GM12864 (cell line): ENCODE measurements around the gene PAFAH2.

Experiments
- DNase-seq: peaks from one replicate; pipeline ENCODE4 v3.0.0-alpha.2; 2011; ENCODE audit warnings: low read depth
- H3K4me3 ChIP-seq: 2 replicates; pipeline ENCODE4 v1.5.1; 2011; ENCODE audit warnings: mild to moderate bottlenecking, low read depth, low read length, control low read depth
- TF ChIP-seq, protein P1 (sequence below): IDR thresholded peaks from 2 replicates; pipeline ENCODE4 v1.5.1; 2011; ENCODE audit warnings: low read depth, mild to moderate bottlenecking, moderate library complexity, low read length, control low read depth, inconsistent platforms; ENCODE audit errors: missing control alignments

PAFAH2 gene

GRCh38 chr1:25922056-25922970 lies 75.5 kb downstream of the PAFAH2 start:
- no peak for DNase-seq
- peak overlapping the region; percentile 28; the same call in 1 of the 2 replicates for H3K4me3 ChIP-seq
- TF ChIP-seq, protein P1, sequence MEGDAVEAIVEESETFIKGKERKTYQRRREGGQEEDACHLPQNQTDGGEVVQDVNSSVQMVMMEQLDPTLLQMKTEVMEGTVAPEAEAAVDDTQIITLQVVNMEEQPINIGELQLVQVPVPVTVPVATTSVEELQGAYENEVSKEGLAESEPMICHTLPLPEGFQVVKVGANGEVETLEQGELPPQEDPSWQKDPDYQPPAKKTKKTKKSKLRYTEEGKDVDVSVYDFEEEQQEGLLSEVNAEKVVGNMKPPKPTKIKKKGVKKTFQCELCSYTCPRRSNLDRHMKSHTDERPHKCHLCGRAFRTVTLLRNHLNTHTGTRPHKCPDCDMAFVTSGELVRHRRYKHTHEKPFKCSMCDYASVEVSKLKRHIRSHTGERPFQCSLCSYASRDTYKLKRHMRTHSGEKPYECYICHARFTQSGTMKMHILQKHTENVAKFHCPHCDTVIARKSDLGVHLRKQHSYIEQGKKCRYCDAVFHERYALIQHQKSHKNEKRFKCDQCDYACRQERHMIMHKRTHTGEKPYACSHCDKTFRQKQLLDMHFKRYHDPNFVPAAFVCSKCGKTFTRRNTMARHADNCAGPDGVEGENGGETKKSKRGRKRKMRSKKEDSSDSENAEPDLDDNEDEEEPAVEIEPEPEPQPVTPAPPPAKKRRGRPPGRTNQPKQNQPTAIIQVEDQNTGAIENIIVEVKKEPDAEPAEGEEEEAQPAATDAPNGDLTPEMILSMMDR: no peak

DNA sequence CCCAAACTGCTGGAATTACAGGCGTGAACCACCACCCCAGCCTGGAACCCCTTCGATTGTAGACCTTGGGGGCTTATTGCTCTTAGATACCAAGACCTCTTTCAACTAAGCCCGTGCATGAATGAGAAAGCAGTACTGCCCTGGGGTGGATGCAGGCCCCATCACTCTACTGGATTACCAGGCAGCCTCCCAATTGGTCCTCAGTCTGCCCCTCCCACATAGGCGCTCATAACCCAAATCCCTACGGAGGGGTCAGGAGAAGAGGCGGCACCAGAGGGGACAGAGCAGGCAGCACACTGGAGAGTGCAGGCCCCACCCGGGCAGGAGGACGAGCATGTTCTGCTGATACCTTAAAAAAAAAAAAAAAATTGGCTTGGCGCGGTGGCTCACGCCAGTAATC lies 79.2 kb downstream of the PAFAH2 start:
- no peak overlapping the region for H3K4me3 ChIP-seq
- DNase-seq: no peak
- TF ChIP-seq, protein P1: no peak

- DNase-seq: no peak
- H3K4me3 ChIP-seq: no peak overlapping the region
- TF ChIP-seq, protein P1: no peak
Measured at GRCh38 chr1:25917996-25918395, 79.9 kb downstream of the PAFAH2 start.

DNA sequence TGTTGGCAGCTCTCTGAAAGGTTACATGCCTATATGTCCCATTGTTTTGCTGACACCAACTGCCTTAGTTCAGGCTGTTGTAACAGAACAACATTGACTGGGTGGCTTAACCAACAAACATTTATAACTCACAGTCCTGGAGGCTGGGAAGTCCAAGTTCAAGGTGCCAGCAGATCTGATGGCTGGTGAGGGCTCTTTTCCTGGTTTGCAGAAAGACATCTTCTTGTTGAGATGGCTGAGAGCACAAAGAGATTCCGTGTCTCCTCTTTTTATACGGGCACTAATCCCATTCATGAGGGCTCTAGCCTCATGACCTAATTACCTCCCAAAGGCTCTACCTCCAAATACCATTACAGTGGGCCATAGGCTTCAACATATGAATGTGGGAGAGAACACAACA lies 81.4 kb downstream of the PAFAH2 start:
- H3K4me3 ChIP-seq: no peak overlapping the region
- no peak for DNase-seq
- TF ChIP-seq, protein P1: no peak

DNA sequence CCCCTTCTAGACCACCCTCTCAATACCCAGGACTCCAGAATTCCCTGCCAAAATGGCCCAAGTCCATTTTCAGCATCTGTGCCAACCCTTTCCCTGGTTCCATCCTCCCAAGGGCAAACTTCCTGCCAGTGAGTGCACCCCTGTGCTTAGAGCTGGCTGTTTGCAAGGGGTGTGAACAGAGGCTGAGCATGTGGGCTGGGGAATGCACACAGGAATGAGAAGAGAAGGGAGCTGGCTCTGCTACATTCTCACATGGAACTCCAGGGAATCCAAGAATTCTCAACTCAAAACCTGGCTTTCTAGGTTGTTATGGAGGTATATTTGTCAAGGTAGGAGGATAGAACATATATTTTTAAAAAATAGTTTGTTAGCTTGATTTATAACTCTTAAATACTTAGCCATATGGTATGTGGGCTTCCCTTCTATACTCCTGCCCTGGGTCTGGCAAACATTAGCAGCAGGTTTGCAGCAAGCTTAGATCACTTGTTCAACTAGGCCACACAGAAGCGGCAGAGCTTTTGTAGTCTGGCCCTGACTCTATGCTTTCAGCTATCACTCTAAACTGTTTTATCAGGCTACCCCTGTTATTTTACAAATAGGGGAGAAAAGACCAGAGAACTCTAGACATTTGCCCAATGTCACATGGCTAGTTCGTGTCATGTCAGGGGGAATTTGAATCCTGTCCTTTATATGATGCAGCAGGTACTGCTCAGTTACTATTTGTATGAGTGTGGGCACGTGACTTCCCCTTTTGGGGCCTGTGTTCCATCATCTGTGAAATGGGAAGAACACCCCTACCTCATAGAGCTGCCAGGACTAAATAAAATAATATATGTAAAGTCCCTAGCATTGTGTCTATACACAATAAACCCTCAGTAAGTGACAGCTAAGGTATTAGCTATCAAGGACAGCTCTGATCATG lies 83.5 kb downstream of the PAFAH2 start:
- no peak overlapping the region for H3K4me3 ChIP-seq
- no peak for DNase-seq
- TF ChIP-seq, protein P1: no peak

DNA sequence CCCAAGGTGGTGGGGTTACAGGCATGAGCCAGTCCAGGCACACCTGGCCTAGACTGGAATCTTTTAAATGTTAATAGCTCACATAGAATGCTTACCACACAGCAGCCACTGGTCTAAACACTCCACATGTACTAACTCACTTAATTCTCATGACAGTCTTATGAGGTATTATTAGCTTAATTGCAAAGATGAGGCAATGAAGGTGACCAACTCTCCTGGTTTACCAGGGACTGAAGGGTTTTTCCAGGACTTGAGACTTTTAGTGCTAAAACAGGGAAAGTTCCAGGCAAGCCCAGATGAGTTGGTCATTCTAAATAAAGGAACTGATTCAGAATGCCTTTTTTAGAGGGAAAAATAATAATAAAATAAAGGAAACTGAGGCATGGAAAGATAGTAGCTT lies 84.7 kb downstream of the PAFAH2 start:
- DNase-seq: no peak
- TF ChIP-seq, protein P1: no peak
- H3K4me3 ChIP-seq: no peak overlapping the region
